Naive thymus-derived CD4-positive, alpha-beta T cell (primary cell): ENCODE data around the gene C1orf53. TPM values are rescaled to one million over a fixed set of nuclear protein-coding genes. Genes with fewer than 3 reads are reported as not detected.
"Not testable (repeated sequence)": the region's sequence is repeated elsewhere in the genome, so short reads cannot be mapped to it uniquely, and the experiment has no call there.

ENCODE experiments used
- ATAC-seq: fragments of 150-1000 bp; cut with Tn5 transposase; 2 replicates; pipeline ENCODE4 v1.10.0; 2021; ENCODE audit warnings: mild to moderate bottlenecking, moderate library complexity
- CTCF ChIA-PET: fragments of 350-600 bp; sonication (Branson Sonifier 250); formaldehyde crosslinking; loops from one replicate; lab custom pipeline; 2021; ENCODE audit warnings: antibody characterized with exemption; lab: Charles Lee
- POLR2A ChIA-PET: fragments of 350-600 bp; sonication (Branson Sonifier 250); formaldehyde crosslinking; loops from one replicate; lab custom pipeline; 2021; ENCODE audit warnings: antibody characterized with exemption, inconsistent platforms; lab: Charles Lee
- DNase-seq, 9 donors: peaks; one replicate each; pipeline versions ENCODE4 v3.0.0 to v3.0.0-alpha.2; 2020 to 2022; ENCODE audit warnings: mixed read lengths in 1 of 9
- H3K27ac ChIP-seq: one replicate; pipeline ENCODE4 v1.7.0; 2013; ENCODE audit warnings: mild to moderate bottlenecking, low read depth, low read length, moderate library complexity
- H3K27me3 ChIP-seq, 2 donors: one replicate each; pipeline ENCODE4 v1.7.0; 2013; ENCODE audit warnings: low read length in 2 of 2, mild to moderate bottlenecking in 2 of 2, moderate library complexity in 2 of 2; ENCODE audit not compliant: control insufficient read depth in 2 of 2, insufficient read depth in 2 of 2
- H3K36me3 ChIP-seq, 3 experiments: 1 replicate in 2 of 3; 2 replicates in 1 of 3; pipeline ENCODE4 v1.7.0; 2013; ENCODE audit warnings: low read length in 3 of 3, mild to moderate bottlenecking in 3 of 3, moderate library complexity in 1 of 3; ENCODE audit not compliant: insufficient read depth in 3 of 3, control insufficient read depth in 2 of 3
- H3K4me1 ChIP-seq, 2 donors: one replicate each; pipeline ENCODE4 v1.7.0; 2013; ENCODE audit warnings: low read length in 2 of 2, mild to moderate bottlenecking in 2 of 2, moderate library complexity in 1 of 2; ENCODE audit not compliant: control insufficient read depth in 2 of 2, insufficient read depth in 2 of 2
- H3K4me3 ChIP-seq: 2 replicates; pipeline ENCODE4 v1.7.0; 2013; ENCODE audit warnings: mild to moderate bottlenecking, low read length
- H3K9me3 ChIP-seq, 3 experiments: 1 replicate in 2 of 3; 2 replicates in 1 of 3; pipeline ENCODE4 v1.7.0; 2013; ENCODE audit warnings: low read length in 3 of 3; ENCODE audit not compliant: control insufficient read depth in 2 of 3
- H3K27ac Mint-ChIP-seq, 9 donors: one replicate each; pipeline ENCODE4 v1.8.0; 2020 to 2022; ENCODE audit warnings: mixed read lengths in 9 of 9, mild to moderate bottlenecking in 8 of 9, moderate library complexity in 5 of 9, inconsistent platforms in 2 of 9
- H3K27me3 Mint-ChIP-seq, 5 donors: one replicate each; pipeline ENCODE4 v1.8.0; 2021 to 2022; ENCODE audit warnings: mixed read lengths in 5 of 5, mild to moderate bottlenecking in 1 of 5
- H3K36me3 Mint-ChIP-seq, 5 donors: one replicate each; pipeline ENCODE4 v1.8.0; 2020 to 2022; ENCODE audit warnings: mixed read lengths in 5 of 5, mild to moderate bottlenecking in 3 of 5, inconsistent platforms in 1 of 5
- H3K4me1 Mint-ChIP-seq, 7 donors: one replicate each; pipeline ENCODE4 v1.8.0; 2020 to 2022; ENCODE audit warnings: mixed read lengths in 7 of 7, mild to moderate bottlenecking in 3 of 7, inconsistent platforms in 1 of 7
- H3K4me3 Mint-ChIP-seq, 10 donors: one replicate each; pipeline ENCODE4 v1.8.0; 2020 to 2022; ENCODE audit warnings: mild to moderate bottlenecking in 10 of 10, mixed read lengths in 10 of 10, moderate library complexity in 6 of 10, inconsistent platforms in 2 of 10
- H3K9me3 Mint-ChIP-seq, 11 donors: one replicate each; pipeline ENCODE4 v1.8.0; 2020 to 2022; ENCODE audit warnings: mixed read lengths in 11 of 11, mild to moderate bottlenecking in 4 of 11, inconsistent platforms in 1 of 11, moderate library complexity in 1 of 11
- intact Hi-C, 2 donors: fragments of 100-400 bp; cut with micrococcal nuclease; formaldehyde crosslinking; loops; one replicate each; pipeline ENCODE4 v1.15.1; 2023
- polyA plus RNA-seq, 2 donors: library from polyadenylated mRNA; unstranded; fragments of 300-500 nt; fragmentation: Illumina TruSeq; gene quantifications; one replicate each; pipeline ENCODE4 v1.2.3, GENCODE V29; 2021
- total RNA-seq, 6 experiments: library from RNA in 5 of 6; stranded (reverse) in 5 of 6; gene quantifications; 1 replicate in 5 of 6; 2 replicates in 1 of 6; pipeline ENCODE4 v1.2.3 and lab custom pipeline; 2021 to 2026

Gene C1orf53
- total and polyA plus RNA-seq, 7 experiments from 2014 or later, result 1.6 TPM; not detected in 6

DNA sequence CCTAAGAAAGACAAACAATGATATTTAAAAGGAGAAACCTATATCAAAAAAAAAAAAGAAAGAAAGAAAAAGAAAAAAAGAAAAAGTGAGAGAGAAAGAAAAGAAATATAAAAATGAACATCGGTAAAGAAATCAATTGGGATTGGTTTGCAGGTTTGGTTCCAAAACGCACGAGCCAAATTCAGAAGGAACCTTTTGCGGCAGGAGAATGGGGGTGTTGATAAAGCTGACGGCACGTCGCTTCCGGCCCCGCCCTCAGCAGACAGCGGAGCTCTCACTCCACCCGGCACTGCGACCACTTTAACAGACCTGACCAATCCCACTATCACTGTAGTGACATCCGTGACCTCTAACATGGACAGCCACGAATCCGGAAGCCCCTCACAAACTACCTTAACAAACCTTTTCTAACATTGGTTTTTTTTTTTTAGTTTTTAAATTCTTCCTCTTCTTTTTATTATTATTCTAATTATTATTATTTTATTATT, 26.5 kb downstream of the C1orf53 start:
- ATAC-seq (peak; percentile 41), DNase-seq (peak in 1 of 9 donors; percentile 3)
- intact Hi-C loops, result loop anchor here in 1 of 2 donors (10.0 kb wide), 1 partner anchor 346 kb away; no protein-coding TSS in a partner anchor
- ChIA-PET POLR2A (no interaction called here), CTCF (interaction anchor here (0.6 kb wide), 1 partner anchor 523 kb away, joined by 4 read pairs; no protein-coding TSS in a partner anchor)
- Histone ChIP-seq H3K4me3 (no peak overlapping the region), H3K36me3 (no peaks in the 10 kb centered on the region), H3K27me3 (peaks cover 16 to 19% of the 10 kb centered on the region in 2 donors), H3K27ac (no peak overlapping the region), H3K4me1 (no peaks in the 10 kb centered on the region), H3K9me3 (no peaks in the 10 kb centered on the region)
- no peaks in the 10 kb centered on the region for H3K36me3 Mint-ChIP-seq
- H3K9me3 Mint-ChIP-seq, result no peaks in the 10 kb centered on the region
- no peak overlapping the region for H3K27ac Mint-ChIP-seq
- H3K27me3 Mint-ChIP-seq, result peaks cover 68 to 91% (median 75%) of the 10 kb centered on the region in 5 donors
- H3K4me3 Mint-ChIP-seq, result peak overlapping the region in 7 of 10 donors; percentile 36 to 80 (median 49)
- peaks cover 0 to 12% (median 6%) of the 10 kb centered on the region in 7 donors for H3K4me1 Mint-ChIP-seq

DNA sequence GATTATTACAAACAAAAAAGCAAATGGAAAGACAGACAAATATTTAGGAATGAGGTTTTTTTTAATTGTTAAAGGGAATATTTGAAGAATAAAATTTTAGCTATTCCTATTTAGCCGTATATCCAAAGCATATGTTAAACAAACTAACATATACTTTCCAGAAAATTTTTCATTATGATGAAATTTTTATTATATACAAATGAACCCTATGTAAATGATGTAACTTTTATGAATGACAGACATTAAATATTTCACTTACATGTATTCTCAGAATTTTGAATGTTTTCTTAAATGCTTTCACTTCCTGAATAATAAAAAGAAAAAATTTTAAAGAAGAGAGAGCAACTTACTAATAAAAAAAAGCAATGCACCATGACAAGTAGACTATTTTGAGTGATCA, 30.6 kb downstream of the C1orf53 start:
- H3K27me3 ChIP-seq, result peaks cover 15 to 16% of the 10 kb centered on the region in 2 donors
- intact Hi-C loops, result no loop called here
- H3K9me3 Mint-ChIP-seq, result no peaks in the 10 kb centered on the region
- ATAC-seq (no peak), DNase-seq (no peak)
- H3K27ac ChIP-seq, result no peak overlapping the region
- H3K4me3 Mint-ChIP-seq, result no peak overlapping the region
- CTCF ChIA-PET, result no interaction called here
- H3K36me3 ChIP-seq, result no peaks in the 10 kb centered on the region
- POLR2A ChIA-PET, result no interaction called here
- no peaks in the 10 kb centered on the region for H3K9me3 ChIP-seq
- H3K36me3 Mint-ChIP-seq, result no peaks in the 10 kb centered on the region
- peaks cover 55 to 70% (median 67%) of the 10 kb centered on the region in 5 donors for H3K27me3 Mint-ChIP-seq
- no peaks in the 10 kb centered on the region for H3K4me1 ChIP-seq
- H3K4me3 ChIP-seq, result no peak overlapping the region
- H3K27ac Mint-ChIP-seq, result no peak overlapping the region
- peaks cover 0 to 7% (median 6%) of the 10 kb centered on the region in 7 donors for H3K4me1 Mint-ChIP-seq

DNA sequence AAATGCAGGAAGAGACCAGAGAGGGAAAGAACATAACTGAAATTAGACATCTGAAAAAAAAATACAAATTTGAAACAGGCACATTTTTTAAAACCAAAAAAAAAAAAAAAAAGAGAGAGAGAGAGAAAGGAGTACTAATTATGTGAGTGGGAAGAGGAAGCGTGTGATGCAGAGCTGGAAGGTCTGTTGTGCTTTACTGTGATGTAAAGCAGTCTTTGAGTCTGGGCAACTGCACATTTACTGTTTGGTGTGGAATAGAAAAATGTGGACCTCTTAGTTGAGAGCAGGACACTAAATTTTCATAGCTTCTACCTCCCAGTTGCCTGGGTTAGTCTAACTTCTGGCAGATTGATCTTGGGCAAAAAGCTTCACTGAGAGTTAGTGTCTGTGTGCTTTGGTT, 31.2 kb downstream of the C1orf53 start:
- ChIA-PET POLR2A (no interaction called here), CTCF (no interaction called here)
- Histone ChIP-seq H3K9me3 (no peaks in the 10 kb centered on the region), H3K4me1 (no peaks in the 10 kb centered on the region), H3K27ac (no peak overlapping the region), H3K27me3 (peaks cover 15 to 16% of the 10 kb centered on the region in 2 donors), H3K36me3 (no peaks in the 10 kb centered on the region), H3K4me3 (no peak overlapping the region)
- H3K4me3 Mint-ChIP-seq, result no peak overlapping the region
- DNase-seq, result no peak
- H3K36me3 Mint-ChIP-seq, result no peaks in the 10 kb centered on the region
- no peaks in the 10 kb centered on the region for H3K9me3 Mint-ChIP-seq
- H3K4me1 Mint-ChIP-seq, result peaks cover 0 to 7% (median 4%) of the 10 kb centered on the region in 7 donors
- ATAC-seq, result no peak
- H3K27me3 Mint-ChIP-seq, result peaks cover 55 to 69% (median 64%) of the 10 kb centered on the region in 5 donors
- intact Hi-C loops, result no loop called here
- H3K27ac Mint-ChIP-seq, result no peak overlapping the region

DNA sequence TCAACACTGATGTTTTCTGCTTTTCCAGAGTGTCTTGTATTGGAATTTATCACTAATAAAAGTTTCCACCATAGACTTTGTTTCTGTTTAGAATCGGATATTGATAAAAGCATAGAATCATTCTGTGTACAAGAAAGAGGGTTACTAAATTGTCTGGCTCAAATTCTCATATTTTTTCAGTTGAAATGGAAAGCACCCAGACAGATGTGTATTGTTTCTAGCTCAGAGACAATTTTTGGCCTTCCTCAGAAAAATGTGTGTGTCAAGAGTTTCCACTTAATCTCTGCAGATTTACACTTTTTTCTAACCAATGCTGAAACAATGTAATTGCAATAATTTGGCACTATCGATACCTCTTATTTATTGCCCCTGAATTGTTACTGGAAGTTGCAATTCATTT, 35.0 kb downstream of the C1orf53 start:
- H3K9me3 Mint-ChIP-seq, result no peaks in the 10 kb centered on the region
- peaks cover 0 to 1% of the 10 kb centered on the region in 2 donors for H3K27me3 ChIP-seq
- intact Hi-C loops, result no loop called here
- H3K4me3 Mint-ChIP-seq, result no peak overlapping the region
- H3K27me3 Mint-ChIP-seq, result peaks cover 25 to 41% (median 32%) of the 10 kb centered on the region in 5 donors
- H3K9me3 ChIP-seq, result no peaks in the 10 kb centered on the region
- H3K4me3 ChIP-seq, result no peak overlapping the region
- H3K27ac Mint-ChIP-seq, result no peak overlapping the region
- ChIA-PET CTCF (interaction anchor here (0.6 kb wide), 1 partner anchor 324 kb away, joined by 3 read pairs; no protein-coding TSS in a partner anchor), POLR2A (no interaction called here)
- no peak overlapping the region for H3K27ac ChIP-seq
- no peaks in the 10 kb centered on the region for H3K4me1 ChIP-seq
- no peaks in the 10 kb centered on the region for H3K36me3 ChIP-seq
- H3K36me3 Mint-ChIP-seq, result no peaks in the 10 kb centered on the region
- H3K4me1 Mint-ChIP-seq, result peaks cover 0 to 3% (median 0%) of the 10 kb centered on the region in 7 donors
- ATAC-seq (no peak), DNase-seq (no peak)

DNA sequence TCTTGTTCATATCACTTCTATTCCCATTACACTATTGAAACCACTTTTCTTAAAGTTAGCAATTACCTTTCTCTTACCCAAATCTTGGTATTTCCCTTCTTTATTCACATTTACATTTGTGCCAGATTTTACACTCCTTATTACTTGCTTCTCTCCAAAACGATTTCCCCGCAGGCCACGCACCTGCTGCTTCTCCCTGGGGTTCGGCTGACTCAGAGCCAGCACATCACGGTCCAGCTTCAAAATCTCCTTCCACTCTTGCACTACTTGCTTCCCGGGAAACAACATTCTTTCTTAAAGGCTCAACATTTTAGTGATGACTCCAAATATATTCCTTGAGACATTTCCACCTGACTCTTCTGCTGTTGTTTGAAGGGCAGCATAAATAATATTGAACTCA, 35.5 kb downstream of the C1orf53 start:
- H3K9me3 Mint-ChIP-seq, result no peaks in the 10 kb centered on the region
- peaks cover 23 to 37% (median 31%) of the 10 kb centered on the region in 5 donors for H3K27me3 Mint-ChIP-seq
- Histone ChIP-seq H3K27ac (no peak overlapping the region), H3K9me3 (no peaks in the 10 kb centered on the region), H3K36me3 (no peaks in the 10 kb centered on the region), H3K4me3 (no peak overlapping the region), H3K4me1 (no peaks in the 10 kb centered on the region), H3K27me3 (no peaks in the 10 kb centered on the region)
- DNase-seq (no peak), ATAC-seq (no peak)
- no peaks in the 10 kb centered on the region for H3K36me3 Mint-ChIP-seq
- H3K4me3 Mint-ChIP-seq, result no peak overlapping the region
- H3K27ac Mint-ChIP-seq, result no peak overlapping the region
- POLR2A ChIA-PET, result no interaction called here
- peaks cover 0 to 3% (median 0%) of the 10 kb centered on the region in 7 donors for H3K4me1 Mint-ChIP-seq
- intact Hi-C loops, result no loop called here
- CTCF ChIA-PET, result interaction anchor here (0.6 kb wide), 1 partner anchor 324 kb away, joined by 3 read pairs; no protein-coding TSS in a partner anchor

DNA sequence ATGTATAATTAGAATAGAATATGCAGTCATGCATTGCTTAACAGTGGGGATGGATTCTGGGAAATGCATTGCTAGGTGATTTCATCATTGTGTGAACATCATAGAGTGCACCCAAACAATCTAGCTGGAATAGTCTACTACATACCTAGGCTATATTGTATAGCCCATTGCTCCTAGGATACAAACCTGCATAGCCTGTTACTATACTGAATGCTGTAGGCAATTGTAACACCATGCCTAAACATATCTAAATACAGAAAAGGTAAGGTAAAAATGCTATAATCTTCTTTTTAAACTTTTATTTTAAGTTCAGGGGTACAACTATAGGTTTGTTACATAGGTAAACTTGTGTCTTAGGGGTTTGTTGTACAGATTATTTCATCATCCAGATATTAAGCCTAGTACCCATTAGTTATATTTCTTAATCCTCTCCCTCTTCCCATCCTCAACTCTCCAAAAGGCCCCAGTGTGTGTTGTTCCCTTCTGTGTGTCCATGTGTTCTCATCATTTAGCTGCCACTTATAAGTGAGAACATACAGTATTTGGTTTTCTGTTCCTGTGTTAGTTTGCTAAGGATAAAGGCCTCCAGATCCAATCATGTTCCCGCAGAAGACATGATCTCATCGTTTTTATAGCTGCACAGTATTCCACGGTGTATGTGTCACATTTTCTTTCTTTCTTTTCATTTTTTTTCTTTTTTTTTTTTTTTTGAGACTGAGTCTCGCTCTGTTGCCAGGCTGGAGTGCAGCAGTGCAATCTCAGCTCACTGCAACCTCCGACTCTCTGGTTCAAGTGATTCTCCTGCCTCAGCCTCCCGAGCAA, 36.9 kb downstream of the C1orf53 start:
- CTCF ChIA-PET, result interaction anchor here (0.6 to 1.0 kb wide), 2 partner anchors 8 to 359 kb away, joined by 3 read pairs; no protein-coding TSS in a partner anchor
- H3K9me3 Mint-ChIP-seq, POLR2A ChIA-PET, H3K36me3 Mint-ChIP-seq, H3K27ac ChIP-seq, H3K4me3 Mint-ChIP-seq, H3K4me1 Mint-ChIP-seq, intact Hi-C loops, H3K36me3 ChIP-seq, H3K4me3 ChIP-seq, H3K9me3 ChIP-seq, H3K4me1 ChIP-seq, DNase-seq, H3K27me3 ChIP-seq, ATAC-seq, H3K27ac Mint-ChIP-seq: not testable (repeated sequence)
- H3K27me3 Mint-ChIP-seq, result peaks cover 18 to 26% (median 23%) of the 10 kb centered on the region in 5 donors
